GM21723 (cell line): Measurements from ENCODE around the gene ZDHHC17.

Experiments
- ATAC-seq: cut with Tn5 transposase; IDR thresholded peaks from one replicate; pipeline ENCODE4 v1.9.1; 2021; ENCODE audit warnings: mild to moderate bottlenecking, moderate library complexity; ENCODE audit not compliant: unreplicated experiment

ZDHHC17 gene

GRCh38 chr12:76813972-76814371, 50.1 kb downstream of the ZDHHC17 start:
- ATAC-seq: no peak

- no peak for ATAC-seq
Measured at GRCh38 chr12:76820888-76821482, 57.1 kb downstream of the ZDHHC17 start.

DNA sequence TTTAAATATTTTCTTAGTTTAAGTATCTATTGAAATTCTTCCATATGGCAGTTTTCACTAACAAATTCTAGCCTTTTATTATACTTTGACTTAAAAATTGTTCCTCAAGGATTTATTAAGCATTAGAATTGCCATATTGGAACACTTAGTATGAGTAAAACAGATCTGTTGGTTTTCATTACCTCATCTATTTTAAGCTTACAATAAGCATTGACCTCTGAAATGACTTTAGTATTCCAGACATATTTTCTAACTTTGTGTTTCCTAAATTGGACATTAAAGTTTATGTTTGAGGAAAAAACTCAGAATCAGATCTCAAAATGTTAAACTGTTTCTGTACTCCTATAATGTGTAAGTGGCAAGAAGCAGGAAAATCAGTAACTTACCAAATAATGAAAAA, 66.5 kb downstream of the ZDHHC17 start:
- no peak for ATAC-seq

GRCh38 chr12:76836633-76837032, 72.7 kb downstream of the ZDHHC17 start:
- no peak for ATAC-seq

- no peak for ATAC-seq
Measured at GRCh38 chr12:76847260-76847659, 83.3 kb downstream of the ZDHHC17 start.

DNA sequence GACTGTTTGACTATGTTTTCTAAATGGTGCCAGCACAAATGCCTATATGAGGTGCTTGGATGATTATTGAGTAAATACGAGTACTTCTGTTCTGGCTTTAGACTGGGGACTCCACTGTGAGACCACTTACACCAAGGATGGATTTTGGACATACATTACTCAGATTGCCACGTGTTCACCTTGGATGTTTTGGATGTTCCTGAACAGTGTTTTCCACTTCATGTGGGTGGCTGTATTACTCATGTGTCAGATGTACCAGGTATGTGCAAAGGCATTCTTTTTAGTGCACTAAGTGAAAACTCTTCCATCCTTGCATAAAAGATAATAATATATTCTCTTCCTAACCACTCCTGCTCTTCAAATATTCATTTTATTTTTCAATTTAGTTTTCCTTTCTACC, 84.2 kb downstream of the ZDHHC17 start:
- no peak for ATAC-seq

GRCh38 chr12:76852106-76852505, 88.2 kb downstream of the ZDHHC17 start:
- no peak for ATAC-seq

DNA sequence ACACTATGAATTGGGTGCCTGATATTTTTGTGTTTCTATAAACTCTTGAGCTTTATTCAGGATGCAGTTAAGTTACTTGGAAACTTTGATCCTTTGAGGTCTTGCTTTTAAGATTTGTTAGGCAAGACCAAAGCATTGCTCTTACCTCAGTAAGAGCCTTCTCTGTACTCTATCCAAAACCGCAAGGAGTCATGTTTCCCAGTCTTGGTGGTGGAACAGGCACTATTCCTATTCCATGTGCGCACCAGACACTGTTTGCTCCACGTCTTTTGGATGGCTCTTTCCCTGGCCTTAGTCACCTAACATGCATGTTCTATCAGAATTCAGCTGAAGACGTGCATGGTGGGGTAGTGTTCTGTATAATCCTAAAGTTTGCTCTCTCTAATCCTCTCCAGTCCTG, 91.4 kb downstream of the ZDHHC17 start:
- ATAC-seq: no peak

GRCh38 chr12:76856018-76856644, 92.2 kb downstream of the ZDHHC17 start:
- no peak for ATAC-seq

- no peak for ATAC-seq
Measured at GRCh38 chr12:76859611-76860010, 95.7 kb downstream of the ZDHHC17 start.

- no peak for ATAC-seq
Measured at GRCh38 chr12:76860256-76860655, 96.3 kb downstream of the ZDHHC17 start.

- ATAC-seq: no peak
Measured at GRCh38 chr12:76863005-76863670, 99.2 kb downstream of the ZDHHC17 start.

DNA sequence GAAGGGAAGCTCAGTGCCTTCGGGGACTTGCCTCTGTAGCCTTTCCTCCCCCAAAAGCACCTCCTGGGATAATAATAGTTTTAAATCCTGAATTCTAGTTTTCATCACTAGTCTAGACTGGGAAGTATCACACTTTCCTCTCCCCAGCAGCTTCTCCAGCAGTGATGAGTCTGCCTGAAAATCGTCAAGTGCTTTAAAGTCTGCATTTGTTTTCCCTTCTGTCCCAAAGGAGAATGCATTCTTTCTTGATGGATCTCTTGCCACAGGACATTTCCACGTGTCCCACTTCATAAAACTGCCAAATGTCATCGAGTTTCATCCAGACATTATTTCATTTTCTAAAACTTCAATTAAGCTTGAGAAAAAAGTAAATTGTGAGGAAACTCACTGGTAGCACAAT, 99.9 kb downstream of the ZDHHC17 start:
- ATAC-seq: no peak

GRCh38 chr12:76864791-76865400, 101.0 kb downstream of the ZDHHC17 start:
- ATAC-seq: peak; percentile 88

GRCh38 chr12:76866151-76866567, 102.2 kb downstream of the ZDHHC17 start:
- no peak for ATAC-seq

GRCh38 chr12:76866726-76867125, 102.8 kb downstream of the ZDHHC17 start:
- ATAC-seq: no peak

DNA sequence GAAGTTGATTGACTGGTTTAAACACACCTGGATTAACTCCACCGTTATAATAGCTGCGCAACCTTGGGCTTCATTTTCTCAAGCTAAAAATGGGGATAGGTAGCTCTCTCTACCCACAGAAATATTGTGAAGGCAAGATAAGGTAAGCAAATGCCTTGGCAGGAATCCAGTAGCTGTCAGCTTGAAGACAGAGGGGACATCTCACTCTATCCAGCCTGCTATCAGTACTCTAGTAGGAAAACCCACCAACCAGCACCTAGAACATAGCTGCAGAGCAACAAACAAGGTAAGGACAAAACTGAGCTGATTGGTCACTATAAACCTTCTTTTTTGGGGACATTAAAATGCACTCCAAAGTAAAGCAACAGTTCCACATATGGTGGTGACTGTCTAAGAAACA, 107.2 kb downstream of the ZDHHC17 start:
- ATAC-seq: no peak

GRCh38 chr12:76871742-76872141, 107.8 kb downstream of the ZDHHC17 start:
- no peak for ATAC-seq

GRCh38 chr12:76872415-76872814, 108.5 kb downstream of the ZDHHC17 start:
- no peak for ATAC-seq

GRCh38 chr12:76874027-76874426, 110.1 kb downstream of the ZDHHC17 start:
- ATAC-seq: no peak

GRCh38 chr12:76874491-76875190, 110.7 kb downstream of the ZDHHC17 start:
- ATAC-seq: no peak
